ENCODE data around the gene RHBDL2. TPM values are rescaled to one million over a fixed set of nuclear protein-coding genes. Genes with fewer than 3 reads are reported as not detected.

The RHBDL2 gene
- total RNA-seq (2021; ENCODE audit: unreplicated experiment) = not detected
- polyA plus RNA-seq (2012) = 0.05 TPM in 1 of 2 replicates, not detected in the other
- not detected for Bru-seq, nascent RNA
- percentile 2 among the genes with signal in this experiment for BruChase-seq, experiment 1, labeled RNA remaining after a 6-hour chase
- BruChase-seq, experiment 2, labeled RNA remaining after a 2-hour chase = percentile 5 among the genes with signal in this experiment
- long read RNA-seq, partial matches to known transcripts = 0 of 1 reads
- long read RNA-seq, other reads (novel, unspliced or antisense) = 1 of 1 reads

- DNase-seq (ENCODE audit: low read depth, low spot score) (no peak), ATAC-seq (no peak)
- Histone ChIP-seq H3K9me2 (ENCODE audit: insufficient read depth) (no peaks in the 10 kb centered on the region), H3K9me3 (ENCODE audit: control insufficient read depth in 1 of 2, insufficient read depth in 1 of 2, low read depth in 1 of 2, low read length in 2 of 2) (no peaks in the 10 kb centered on the region), H2AFZ (ENCODE audit: low read depth, low read length, poor library complexity, severe bottlenecking) (no peak within 1 kb of the TSS), H3K27me3 (ENCODE audit: insufficient read depth, low read length) (no peaks in the 10 kb centered on the region), H3K36me3 (ENCODE audit: control insufficient read depth in 1 of 2, insufficient read depth in 2 of 2, low read length in 2 of 2) (no peaks in the 10 kb centered on the region), H4K20me1 (ENCODE audit: insufficient read depth) (no peaks in the 10 kb centered on the region), H3K4me2 (ENCODE audit: low read length) (no peak within 1 kb of the TSS), H3K4me1 (ENCODE audit: control insufficient read depth in 1 of 2, insufficient read depth in 2 of 2, low read length in 2 of 2) (no peaks in the 10 kb centered on the region), H3K9ac (ENCODE audit: low read length) (no peak within 1 kb of the TSS), H3K79me2 (ENCODE audit: insufficient read depth, low read length) (no peaks in the 10 kb centered on the region), H3K4me3 (replicated peaks in 1 of 2; ENCODE audit: low read depth in 1 of 2, low read length in 2 of 2) (no peak within 1 kb of the TSS), H3K27ac (ENCODE audit: low read depth, low read length) (no peak within 1 kb of the TSS)
- intact Hi-C loops (cut with micrococcal nuclease) = no loop called here
- TF ChIP-seq JUND (IDR thresholded peaks at IDR 0.05) (no peak), YY1 (IDR thresholded peaks at IDR 0.05; ENCODE audit: extremely low read depth, insufficient replicate concordance, low read depth, low read length) (no peak), EGR1 (IDR thresholded peaks at IDR 0.05; ENCODE audit: low read depth) (no peak)
- TF ChIP-seq, protein P1, sequence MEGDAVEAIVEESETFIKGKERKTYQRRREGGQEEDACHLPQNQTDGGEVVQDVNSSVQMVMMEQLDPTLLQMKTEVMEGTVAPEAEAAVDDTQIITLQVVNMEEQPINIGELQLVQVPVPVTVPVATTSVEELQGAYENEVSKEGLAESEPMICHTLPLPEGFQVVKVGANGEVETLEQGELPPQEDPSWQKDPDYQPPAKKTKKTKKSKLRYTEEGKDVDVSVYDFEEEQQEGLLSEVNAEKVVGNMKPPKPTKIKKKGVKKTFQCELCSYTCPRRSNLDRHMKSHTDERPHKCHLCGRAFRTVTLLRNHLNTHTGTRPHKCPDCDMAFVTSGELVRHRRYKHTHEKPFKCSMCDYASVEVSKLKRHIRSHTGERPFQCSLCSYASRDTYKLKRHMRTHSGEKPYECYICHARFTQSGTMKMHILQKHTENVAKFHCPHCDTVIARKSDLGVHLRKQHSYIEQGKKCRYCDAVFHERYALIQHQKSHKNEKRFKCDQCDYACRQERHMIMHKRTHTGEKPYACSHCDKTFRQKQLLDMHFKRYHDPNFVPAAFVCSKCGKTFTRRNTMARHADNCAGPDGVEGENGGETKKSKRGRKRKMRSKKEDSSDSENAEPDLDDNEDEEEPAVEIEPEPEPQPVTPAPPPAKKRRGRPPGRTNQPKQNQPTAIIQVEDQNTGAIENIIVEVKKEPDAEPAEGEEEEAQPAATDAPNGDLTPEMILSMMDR (IDR thresholded peaks at IDR 0.05 in 2 of 3, conservative IDR thresholded peaks at IDR 0.05 in 1 of 3; ENCODE audit: borderline replicate concordance in 1 of 3, insufficient read depth in 1 of 3, low read depth in 2 of 3, low read length in 2 of 3) = no peak
- no TSS peak for BruUV-seq (replicated peaks)
- ChIA-PET RAD21 (ENCODE audit: low non-redundant PET in 1 of 2, low total read pairs in 2 of 2, uncharacterized antibody in 2 of 2, unreplicated experiment in 2 of 2) (no interaction called here), CTCF (no interaction called here), POLR2A (no interaction called here)
Observed at GRCh38 chr1:38941527-38942019, at the start of gene RHBDL2. RHBDL2 (minus strand) TSS chr1:38941830; CDS start chr1:38919212, 22,618 bp downstream.
